IPS-NIHi7 (cell line): ENCODE data around the gene KIF11.
"Not testable (repeated sequence)": the region's sequence is repeated elsewhere in the genome, so short reads cannot be mapped to it uniquely, and the experiment has no call there.

ENCODE experiments used
- DNase-seq: peaks from one replicate; pipeline ENCODE4 v3.0.0; 2012; ENCODE audit warnings: mixed read lengths; ENCODE audit errors: extremely low spot score

The KIF11 gene

DNA sequence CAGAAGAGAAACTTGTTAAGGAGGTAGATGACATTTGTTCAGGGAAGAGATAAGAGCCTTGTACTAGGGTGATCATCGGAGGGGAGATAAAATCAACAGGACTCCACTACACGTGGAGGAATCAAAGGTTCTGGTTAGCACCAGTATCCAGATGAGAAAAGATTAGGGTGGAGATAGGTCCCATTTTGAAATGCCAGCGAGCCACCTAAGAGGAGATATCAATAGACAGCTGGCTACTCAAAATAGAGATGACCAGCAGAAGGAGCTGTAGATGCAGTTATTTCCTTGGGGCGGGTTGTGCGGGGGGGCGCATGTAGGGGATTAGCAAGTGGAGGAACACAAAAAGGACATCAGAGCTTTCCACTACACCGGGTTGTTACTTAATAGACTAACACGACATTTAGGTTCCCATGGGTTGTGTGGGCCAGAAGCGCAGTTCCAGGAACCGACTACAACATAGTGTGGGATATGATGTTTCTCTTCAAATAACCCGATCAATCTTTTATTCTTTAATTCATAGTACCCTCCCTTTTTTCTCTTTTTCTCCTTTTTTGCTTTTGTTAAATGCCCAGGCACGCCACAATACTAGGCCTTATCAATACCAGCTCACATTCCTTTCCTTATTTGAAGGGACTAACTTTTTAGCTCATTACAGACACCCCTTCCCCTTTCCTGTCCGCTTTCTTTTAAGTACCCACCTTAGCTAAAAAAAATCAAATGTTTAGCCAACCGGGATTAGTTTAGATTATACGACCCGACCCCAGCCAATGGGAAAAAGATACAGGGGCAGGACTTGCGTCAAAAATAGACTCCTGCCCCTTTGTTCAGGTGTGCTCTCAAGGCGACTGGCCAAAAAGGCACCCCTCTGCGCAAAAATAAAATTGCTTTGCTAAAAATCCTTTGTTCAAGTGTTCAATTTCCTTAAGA lies 2.0 kb upstream of the KIF11 start:
- DNase-seq, result peak; percentile 63

DNA sequence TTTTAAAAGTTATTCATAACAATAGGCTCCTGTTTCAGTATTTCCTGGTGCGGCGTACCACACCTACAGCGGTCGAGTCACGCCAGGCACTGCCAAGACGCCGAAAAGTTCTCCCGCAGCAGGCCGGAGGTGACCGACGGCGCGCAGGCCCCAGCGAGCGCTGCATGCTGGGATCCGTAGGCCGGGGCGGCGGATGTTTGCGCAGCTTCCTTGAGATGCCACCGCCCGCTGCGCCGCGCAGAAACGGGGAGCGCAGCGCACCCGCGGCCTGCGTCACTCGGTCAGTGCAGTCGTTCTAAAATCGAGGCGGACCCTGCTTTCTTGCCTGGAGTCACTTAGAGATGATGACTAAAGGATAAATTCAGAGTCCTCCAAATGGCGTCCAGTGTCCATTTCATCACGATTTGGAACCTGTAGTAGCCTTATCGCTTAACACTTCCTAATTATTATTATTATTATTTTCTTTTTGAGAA lies 1.3 kb upstream of the KIF11 start:
- peak; percentile 85 for DNase-seq

DNA sequence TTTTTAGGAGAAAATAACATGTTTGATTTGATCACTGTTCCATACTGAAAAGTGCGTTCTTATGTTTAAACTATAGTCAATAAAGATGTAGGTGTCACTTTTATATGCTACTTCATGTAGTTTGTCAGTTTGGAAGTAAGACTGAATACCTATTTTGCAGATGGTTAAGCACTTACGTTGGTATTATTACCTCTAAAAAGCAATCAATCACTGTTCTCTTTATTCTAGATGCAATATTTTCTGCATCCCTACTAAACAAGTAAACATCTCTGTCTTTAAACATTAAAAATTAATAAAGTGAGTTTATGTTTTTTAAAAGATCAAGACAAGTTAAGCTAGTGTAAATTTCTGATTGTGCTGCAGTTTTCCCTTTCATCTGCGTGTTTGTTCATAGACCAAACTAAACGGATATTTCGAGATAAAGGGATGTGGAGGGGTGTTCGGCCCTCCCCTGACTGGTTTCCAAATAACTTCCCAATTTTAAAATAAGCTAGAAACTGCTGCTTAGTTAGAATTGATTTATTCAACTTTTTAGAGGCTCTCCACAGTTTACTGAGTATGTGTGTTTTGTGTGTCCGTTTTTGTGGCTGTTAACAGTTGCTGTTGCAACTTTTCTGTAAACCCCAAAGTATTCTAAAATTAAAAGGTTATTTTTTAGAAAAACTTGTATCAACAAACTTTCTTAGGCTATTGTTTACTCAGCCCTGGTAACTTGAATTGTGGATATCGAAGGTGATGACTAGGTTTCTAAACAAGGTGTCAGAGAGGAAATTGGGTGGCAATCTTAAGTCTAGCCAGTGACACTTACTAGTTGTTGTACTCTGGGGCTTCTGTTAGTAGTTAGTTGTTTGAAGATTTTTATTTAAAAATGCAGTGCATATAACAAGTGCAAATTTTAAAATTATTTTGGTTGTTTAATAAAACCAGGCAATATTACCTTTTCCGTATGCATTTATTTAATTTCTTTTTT lies 974 bp downstream of the KIF11 start:
- DNase-seq, result no peak

DNA sequence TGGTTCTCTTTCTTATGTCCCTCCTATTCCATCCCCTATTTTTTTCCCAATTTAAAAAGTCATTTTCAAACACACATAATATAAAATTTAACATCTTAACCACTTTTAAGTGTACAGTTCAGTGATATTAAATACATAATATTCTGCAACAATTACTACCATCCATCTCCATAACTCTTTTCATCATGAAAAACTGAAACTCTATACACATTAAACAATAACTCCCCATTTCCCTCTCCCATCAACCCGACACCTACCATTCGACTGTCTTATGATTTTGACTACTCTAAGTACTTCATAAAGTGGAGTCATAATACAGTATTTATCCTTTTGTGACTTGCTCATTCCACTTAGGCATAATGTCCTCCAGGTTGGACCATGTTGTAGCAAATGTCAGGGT lies 2.6 kb downstream of the KIF11 start:
- no peak for DNase-seq

DNA sequence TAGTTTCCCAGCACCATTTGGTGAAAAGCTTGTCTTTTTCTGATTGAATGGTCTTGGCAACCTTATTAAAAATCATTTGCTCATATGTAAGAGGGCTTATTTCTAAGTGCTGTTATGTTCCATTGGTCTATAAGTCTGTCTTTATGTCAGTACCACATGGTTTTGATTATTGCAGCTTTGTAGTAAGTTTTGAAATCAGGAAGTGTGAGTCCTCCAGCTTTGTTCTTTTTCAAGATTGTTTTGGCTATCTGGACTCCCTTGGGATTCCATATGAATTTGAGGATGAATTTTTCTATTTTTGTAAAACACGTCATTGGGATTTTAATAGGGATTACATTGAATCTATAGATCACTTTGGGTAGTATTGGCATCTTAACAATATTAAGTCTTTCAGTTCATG lies 5.4 kb downstream of the KIF11 start:
- no peak for DNase-seq

DNA sequence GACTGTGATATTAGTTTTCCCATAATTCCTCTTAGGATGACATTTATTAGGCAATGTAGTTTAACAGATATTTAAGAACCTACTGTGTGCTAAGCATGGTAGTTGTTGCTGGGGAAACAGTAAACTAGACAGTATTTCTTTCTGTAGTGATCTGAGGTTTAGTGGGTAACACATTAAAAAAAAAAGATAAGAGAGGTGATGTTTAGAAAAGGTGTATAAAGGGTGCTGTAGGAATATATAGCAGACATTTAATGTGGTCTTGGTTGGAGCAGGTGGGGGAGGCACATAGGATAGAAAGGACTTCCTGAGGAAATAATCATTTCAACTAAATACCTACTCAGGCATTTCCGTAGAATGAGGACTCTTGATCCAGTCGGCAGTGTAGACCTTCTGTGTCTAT lies 11.9 kb downstream of the KIF11 start:
- DNase-seq, result no peak

DNA sequence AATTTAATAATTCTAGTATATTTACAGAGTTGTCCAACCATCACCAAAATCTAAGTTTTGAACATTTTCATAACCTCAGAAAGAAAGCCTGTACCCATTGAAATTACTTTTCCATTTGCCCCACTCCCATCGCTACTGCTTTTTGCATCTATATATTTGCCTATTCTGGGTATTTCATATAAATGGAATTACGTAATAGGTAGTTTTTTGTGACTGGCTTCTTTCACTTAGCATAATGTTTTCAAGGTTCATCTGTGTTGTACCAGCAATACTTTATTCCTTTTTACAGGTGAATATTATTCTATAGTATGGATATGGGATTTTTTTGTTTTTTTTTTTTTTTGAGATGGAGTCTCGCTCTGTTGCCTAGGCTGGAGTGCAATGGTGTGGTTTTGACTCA lies 22.6 kb downstream of the KIF11 start:
- no peak for DNase-seq

DNA sequence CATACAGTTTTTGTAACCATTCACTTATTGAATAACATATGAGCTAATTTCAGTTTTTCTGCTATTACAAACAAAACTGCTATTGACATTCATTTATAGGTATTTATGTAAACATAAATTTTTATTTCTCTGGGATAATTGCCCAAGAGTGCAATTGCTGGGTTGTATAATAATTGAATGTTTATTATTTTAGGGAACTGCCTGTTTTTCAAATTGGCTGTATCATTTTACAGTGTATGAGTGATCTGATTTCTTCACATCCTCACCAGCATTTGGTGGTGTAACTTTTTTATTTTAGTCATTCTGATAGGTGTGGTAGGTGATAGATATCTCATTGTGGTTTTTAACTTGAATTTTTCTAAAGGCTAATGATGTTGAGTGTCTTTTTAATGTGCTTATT lies 26.4 kb downstream of the KIF11 start:
- no peak for DNase-seq

DNA sequence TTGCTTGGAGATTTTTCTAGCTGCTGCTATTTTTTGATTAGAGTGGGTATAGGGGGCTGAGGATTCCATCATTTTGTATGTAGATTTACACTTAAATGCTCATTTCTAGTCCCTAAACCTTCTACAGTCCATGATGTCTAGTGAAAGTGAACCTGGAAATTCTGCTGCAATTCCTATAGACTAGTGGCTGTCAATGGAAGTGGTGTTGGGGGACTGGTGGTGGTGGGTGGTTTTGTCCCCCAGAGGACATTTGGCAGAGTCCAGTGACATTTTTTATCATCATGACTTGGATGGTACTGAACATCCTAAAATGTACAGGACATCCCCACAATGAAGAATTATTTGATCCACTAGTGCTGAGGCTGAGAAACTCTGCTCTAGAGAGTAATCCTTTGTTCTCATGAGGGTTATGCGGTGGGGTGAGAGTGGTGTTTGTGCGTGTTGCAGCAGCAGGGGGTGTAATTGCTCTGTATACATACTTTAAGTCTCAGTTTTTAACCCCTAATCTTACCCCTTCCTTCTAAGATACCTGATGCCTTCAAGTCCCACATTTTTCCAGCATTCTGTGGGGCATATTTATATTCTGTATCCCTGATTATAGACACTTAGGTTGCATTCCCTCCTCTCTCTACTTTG lies 35.0 kb downstream of the KIF11 start:
- DNase-seq, result peak; percentile 10

DNA sequence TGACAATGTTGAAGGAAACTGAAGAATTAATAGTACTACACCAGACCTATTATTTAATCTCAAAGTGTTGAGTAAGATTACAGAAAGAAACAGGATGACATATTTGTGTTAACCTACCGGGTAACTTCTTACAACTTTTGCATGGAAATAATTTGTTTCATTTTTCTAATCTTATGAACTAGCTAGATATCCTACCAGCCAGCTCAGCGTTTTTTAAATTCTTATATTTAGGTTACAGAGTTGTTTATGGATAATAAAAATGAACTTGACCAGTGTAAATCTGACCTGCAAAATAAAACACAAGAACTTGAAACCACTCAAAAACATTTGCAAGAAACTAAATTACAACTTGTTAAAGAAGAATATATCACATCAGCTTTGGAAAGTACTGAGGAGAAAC lies 37.0 kb downstream of the KIF11 start:
- no peak for DNase-seq

DNA sequence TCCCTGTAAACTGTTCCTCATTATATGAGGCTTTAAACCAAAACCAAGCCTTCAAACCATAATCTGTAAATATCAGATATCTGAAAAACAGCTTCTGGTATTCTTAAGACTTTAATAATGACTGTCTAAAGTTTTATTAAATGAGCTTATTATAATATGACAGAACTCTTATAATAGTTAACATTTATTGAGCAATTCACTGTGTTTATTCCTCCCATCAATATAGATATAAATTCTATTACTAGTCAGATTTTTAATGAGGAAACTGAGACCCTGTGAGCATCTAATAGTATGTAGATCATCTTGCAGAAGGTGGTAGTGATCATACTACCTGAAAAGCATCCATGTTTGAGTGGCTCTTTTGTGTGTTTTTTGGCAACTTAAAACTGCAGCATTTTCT lies 45.1 kb downstream of the KIF11 start:
- DNase-seq, result no peak

DNA sequence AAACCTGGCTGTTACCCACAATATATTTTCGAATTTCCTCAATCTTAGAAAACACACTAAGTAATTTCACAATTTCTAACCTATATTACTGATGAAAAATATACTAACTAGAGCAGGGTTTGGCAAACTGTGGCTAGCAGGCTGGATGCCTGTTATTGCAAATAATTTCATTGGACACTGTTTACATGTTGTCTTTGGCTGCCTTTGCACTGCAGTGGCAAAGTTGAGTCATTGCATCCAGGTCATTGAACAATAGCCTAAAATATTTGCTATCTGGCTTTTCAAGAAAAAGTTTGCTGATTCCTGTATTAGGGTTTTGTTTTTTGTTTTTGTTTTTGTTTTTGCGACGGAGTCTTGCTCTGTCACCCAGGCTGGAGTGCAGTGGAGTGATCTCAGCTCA lies 47.2 kb downstream of the KIF11 start:
- no peak for DNase-seq

DNA sequence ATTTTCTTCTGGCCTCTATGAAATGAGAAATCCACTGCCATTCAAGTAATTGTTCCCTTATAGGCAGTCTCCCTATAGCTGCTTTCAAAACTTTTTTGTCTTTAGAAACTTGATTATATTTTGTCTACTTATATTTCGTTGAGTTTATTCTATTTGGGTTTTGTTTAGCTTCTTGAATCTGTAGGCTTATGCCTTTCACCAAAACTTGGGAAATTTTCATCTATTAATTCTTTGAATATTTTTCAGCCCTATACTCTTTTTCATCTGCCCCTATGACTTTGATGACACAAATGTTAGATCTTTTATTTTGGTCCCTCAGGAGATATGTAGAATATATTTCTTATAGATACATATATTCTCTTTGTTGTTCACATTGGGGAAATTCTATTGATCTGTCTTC lies 48.6 kb downstream of the KIF11 start:
- DNase-seq, result no peak

DNA sequence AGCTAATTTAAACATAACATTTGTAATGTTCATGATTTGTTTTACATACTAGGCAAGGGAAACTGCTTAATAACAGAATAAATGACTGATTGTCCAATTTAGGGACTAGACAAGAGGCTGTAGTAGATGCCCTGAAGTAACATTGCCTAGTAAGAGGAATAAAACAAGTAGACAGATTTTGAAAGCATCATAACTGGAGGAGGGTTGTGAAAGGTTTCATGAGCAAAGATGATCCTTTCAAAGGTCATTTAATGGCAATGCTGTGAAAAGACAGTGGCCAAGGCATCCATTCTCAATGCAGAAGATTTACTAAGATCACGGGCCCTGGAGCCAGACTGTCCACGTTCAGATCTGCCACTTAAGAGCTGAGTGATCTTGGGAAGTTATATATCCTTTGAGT lies 52.0 kb downstream of the KIF11 start:
- DNase-seq, result no peak

DNA sequence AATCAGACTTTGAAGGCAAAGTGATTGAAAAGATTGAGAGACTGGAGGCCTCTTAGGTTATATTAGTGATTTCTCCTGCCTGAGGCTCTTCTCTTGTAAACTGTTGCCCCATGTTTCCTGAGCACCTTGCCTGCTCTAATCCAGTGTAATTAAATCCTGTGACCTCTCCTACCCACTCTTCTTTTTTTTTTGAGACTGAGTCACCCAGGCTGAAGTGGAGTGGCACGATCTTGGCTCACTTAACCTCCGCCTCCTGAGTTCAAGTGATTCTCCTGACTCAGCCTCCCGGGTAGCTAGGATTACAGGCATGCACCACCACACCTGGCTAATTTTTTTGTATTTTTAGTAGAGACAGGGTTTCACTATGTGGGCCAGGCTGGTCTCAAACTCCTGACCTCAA lies 57.9 kb downstream of the KIF11 start:
- DNase-seq, result not testable (repeated sequence)

DNA sequence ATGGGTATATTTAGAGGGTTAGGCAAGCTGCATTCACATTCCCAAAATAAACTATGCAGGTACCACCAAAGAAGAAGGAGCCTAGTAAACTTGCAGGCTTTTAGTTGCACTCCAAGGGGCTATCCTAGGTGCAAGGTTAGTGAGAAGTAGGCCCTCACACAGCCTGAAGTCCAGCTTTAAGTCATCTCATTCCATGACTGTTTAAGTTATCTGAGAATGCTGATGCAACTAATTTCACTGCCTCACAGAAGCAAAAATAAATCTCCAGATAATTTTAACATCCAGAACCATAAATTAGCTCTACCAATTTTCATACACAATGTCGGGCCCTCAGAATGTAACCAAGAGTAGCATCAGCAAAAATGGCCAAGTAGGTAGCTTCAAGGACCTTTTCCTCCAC lies 62.5 kb downstream of the KIF11 start:
- DNase-seq, result no peak

DNA sequence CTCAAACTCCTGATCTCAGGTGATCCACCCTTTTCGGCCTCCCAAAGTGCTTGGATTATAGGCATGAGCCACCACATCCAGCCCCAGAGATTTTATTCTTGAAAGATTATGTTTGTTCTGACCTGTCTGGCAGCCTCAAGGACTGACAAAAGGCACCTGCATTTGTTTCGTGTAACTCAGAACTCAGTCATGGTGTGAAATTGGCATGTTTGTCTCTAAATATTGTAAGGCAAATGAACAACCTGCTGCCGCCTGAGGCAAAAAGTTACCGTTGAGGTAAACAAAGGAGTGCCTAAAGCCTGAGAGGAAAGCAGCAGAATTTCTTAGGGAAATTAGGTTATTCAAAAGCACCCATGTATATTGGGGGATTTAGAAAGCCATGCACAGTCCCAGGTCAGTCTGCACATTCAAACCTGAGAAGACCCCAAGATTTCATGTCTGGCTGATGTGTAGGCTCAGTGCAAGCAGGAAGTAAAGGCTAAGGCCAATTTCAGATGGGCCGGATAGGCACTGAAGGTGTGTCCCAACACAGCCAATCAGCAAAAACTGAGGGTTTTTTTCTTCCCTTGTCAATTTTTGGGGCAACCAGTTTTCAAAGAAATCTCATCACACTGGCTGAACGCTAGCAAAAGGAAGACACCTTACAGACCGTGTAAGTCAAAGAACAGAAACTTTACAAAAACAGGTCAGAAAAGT lies 63.5 kb downstream of the KIF11 start:
- DNase-seq, result no peak

DNA sequence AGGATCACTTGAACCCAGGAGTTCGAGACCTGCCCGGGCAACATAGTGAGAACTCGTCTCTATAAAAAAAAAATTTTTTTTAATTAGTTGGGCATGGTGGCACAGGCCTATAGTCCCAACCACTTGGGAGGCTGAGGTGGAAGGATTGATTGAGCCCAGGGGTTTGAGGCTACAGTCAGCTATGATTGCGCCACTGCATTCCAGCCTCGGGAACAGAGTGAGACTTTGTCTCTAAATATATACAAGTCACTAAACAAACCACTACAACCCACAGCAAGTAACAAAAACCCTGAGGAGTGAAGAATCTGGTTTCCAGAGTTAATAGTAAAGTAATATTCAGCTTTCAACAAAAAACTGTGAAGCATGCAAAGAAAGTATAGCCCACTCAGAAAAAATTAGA lies 64.1 kb downstream of the KIF11 start:
- no peak for DNase-seq

DNA sequence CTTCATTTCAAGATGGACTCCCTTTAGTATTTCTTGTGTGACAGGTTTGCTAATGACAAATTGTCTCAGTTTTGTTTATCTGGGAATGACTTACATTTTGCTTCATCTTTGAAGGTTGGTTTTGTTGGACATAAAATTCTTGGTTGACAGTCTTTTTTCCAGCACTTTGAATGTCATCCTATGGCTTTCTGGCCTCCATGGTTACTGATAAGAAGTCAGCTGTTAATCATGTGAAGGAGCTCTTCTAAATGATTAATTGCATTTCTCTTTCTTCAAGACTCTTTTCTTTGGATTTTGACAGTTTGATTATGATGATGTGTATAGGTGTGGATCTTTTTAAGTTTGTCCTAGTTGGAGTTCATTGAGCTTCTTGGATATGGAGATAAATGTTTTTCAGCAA lies 69.9 kb downstream of the KIF11 start:
- DNase-seq, result no peak

DNA sequence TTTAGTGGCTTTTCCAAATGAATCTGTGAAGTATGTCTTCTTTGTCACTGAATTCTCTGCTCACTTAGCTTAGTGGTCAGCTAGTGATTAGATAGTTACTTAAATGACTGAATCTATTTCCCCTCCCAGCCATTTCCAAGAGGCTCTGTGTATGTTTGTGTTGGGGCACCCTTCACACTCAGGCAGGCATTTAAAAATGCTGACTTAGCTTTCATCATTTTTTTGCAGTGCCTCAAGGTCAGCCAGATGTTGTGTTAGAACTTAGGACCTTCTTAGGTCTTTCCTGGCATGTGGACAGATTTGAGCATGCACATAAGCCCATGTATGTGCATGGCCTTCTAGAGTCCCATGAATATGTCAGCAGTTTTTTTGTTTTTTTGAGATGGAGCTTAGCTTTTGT lies 71.4 kb downstream of the KIF11 start:
- no peak for DNase-seq

DNA sequence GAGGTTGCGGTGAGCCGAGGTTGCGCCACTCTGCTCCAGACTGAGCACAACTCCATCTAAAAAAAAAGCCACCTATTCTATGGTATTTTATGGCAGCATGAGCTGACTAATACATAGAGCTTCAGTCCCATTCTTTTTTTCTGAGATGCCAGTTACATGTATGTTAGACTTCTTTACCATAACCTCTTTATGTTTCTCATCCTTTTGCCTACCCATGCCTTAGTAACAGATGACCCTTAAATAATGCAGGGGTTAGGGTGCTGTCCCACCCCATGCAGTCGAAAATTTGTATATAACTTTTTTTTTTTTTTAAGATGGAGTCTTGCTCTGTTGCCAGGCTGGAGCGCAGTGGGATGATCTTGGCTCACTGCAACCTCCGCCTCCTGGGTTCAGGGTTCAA lies 74.1 kb downstream of the KIF11 start:
- no peak for DNase-seq

DNA sequence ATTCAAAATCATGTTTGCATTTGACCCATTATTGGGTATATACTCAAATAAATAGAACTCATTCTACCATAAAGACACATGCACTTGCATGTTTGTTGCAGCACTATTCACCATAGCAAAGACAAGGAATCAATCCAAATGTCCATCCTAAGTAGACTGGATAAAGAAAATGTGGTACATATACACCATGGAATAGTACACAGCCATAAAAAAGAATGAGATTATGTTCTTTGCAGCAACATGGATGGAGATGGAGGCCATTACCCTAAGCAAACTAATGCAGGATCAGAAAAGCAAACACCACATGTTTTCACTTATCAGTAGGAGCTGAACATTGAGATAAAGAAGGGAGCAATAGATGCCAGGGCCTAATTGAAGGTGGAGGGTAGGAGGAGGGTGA lies 84.8 kb downstream of the KIF11 start:
- no peak for DNase-seq
